ENCODE measurements around the gene DDHD1.
"Not testable (repeated sequence)": the region's sequence is repeated elsewhere in the genome, so short reads cannot be mapped to it uniquely, and the experiment has no call there.

The DDHD1 gene

GRCh38 chr14:53152887-53153701 is at the start of gene DDHD1:
DDHD1 (minus strand) TSS chr14:53153323; CDS start chr14:53153098, 225 bp downstream.
- peak within 1 kb of the TSS; percentile 76 to 85 for H3K4me3 ChIP-seq (ENCODE audit: low read length in 2 of 2)
- H3K27ac ChIP-seq (ENCODE audit: low read depth in 2 of 2, low read length in 2 of 2): peak within 1 kb of the TSS; percentile 82 to 86
- H3K27me3 ChIP-seq (ENCODE audit: control insufficient read depth in 2 of 2, insufficient read depth in 2 of 2, low read length in 2 of 2): no peaks in the 10 kb centered on the region
- peaks cover 8 to 18% of the 10 kb centered on the region in 2 donors for H3K4me1 ChIP-seq (ENCODE audit: control insufficient read depth in 2 of 2, insufficient read depth in 2 of 2, low read length in 2 of 2)
- peak within 1 kb of the TSS; percentile 75 to 82 for H3K9ac ChIP-seq (ENCODE audit: low read depth in 1 of 2, low read length in 2 of 2)
- H3K9me3 ChIP-seq (ENCODE audit: control insufficient read depth in 2 of 2, low read length in 2 of 2): no peaks in the 10 kb centered on the region
- no peaks in the 10 kb centered on the region for H3K36me3 ChIP-seq (ENCODE audit: control insufficient read depth in 2 of 2, insufficient read depth in 2 of 2, low read length in 2 of 2)

DNA sequence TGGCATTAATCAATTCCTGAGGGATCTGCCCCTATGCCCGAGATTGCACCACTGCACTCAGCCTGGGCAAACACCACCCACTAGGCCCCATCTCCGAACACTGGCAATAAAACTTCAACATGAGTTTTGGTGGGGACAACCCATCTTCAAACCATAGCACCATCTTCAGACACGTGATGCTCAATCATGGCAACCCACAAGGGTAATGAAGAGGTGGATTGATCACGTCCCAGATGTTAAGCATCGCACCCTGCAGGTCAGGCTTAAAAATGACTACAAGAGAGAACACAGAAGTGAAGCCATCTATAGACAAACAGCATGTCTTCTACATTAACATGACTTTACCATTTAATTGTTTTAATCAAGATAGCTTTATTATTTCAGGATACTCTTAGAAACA is 42.8 kb upstream of the DDHD1 start:
- no peaks in the 10 kb centered on the region for H3K36me3 ChIP-seq (ENCODE audit: control insufficient read depth in 2 of 2, insufficient read depth in 2 of 2, low read length in 2 of 2)
- no peak overlapping the region for H3K9ac ChIP-seq (ENCODE audit: low read depth in 1 of 2, low read length in 2 of 2)
- no peaks in the 10 kb centered on the region for H3K27me3 ChIP-seq (ENCODE audit: control insufficient read depth in 2 of 2, insufficient read depth in 2 of 2, low read length in 2 of 2)
- no peak overlapping the region for H3K27ac ChIP-seq (ENCODE audit: low read depth in 2 of 2, low read length in 2 of 2)
- no peaks in the 10 kb centered on the region for H3K4me1 ChIP-seq (ENCODE audit: control insufficient read depth in 2 of 2, insufficient read depth in 2 of 2, low read length in 2 of 2)
- no peak overlapping the region for H3K4me3 ChIP-seq (ENCODE audit: low read length in 2 of 2)
- H3K9me3 ChIP-seq (ENCODE audit: control insufficient read depth in 2 of 2, low read length in 2 of 2): no peaks in the 10 kb centered on the region

DNA sequence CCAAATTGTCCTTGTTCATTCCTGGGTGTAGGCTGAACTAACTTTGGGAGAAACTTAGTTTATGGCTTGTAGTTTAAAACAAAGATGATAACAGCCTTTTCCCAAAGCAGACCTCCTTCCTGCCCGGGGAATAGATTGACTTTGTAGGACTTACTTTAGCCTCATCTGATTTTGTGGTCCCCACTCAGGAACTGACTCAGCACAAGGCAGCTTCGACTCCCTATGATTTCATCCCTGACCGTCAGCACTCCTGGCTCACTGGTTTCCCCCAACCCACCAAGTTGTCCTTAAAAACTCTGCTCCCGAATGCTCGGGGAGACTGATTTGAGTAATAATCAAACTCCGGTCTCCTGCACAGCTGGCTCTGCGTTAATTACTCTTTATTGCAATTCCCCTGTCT is 40.1 kb upstream of the DDHD1 start:
- Histone ChIP-seq H3K4me3 (ENCODE audit: low read length in 2 of 2) (no peak overlapping the region), H3K9me3 (ENCODE audit: control insufficient read depth in 2 of 2, low read length in 2 of 2) (no peaks in the 10 kb centered on the region), H3K27ac (ENCODE audit: low read depth in 2 of 2, low read length in 2 of 2) (no peak overlapping the region), H3K4me1 (ENCODE audit: control insufficient read depth in 2 of 2, insufficient read depth in 2 of 2, low read length in 2 of 2) (no peaks in the 10 kb centered on the region), H3K27me3 (ENCODE audit: control insufficient read depth in 2 of 2, insufficient read depth in 2 of 2, low read length in 2 of 2) (no peaks in the 10 kb centered on the region), H3K9ac (ENCODE audit: low read depth in 1 of 2, low read length in 2 of 2) (no peak overlapping the region), H3K36me3 (ENCODE audit: control insufficient read depth in 2 of 2, insufficient read depth in 2 of 2, low read length in 2 of 2) (no peaks in the 10 kb centered on the region)

DNA sequence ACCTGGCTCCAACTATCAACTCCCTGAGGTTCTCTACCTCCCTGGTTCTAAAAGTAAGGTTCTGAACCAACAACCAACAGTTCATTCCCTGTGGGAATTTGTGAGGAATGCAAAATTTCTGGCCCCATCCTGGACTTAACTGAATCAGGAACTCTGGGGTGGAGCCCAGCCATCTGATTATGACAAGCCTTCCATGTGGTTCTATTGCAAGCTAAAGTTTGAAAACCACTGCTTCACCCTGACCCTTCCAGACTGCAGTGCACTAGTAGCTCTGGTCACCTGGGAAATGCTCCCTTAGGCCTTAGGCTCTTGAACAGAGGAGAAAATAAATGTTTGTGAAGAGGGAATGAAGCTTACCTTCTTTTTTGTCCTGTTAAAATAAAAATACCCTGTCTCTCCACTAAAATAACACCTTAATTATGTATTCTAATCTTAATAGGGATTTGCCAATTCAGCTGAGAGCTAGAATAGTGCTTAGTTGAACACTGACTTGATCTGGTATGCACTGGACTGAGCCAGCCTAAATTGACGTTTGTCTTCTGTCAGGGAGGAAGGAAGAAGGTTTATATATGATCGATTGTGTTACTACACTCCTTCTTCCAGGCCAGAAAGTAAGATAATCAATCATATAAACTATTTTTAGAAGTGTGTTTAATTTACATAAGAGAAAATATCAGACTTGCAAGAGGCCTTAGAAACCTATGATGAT is 39.1 kb upstream of the DDHD1 start:
- no peaks in the 10 kb centered on the region for H3K36me3 ChIP-seq (ENCODE audit: control insufficient read depth in 2 of 2, insufficient read depth in 2 of 2, low read length in 2 of 2)
- no peak overlapping the region for H3K27ac ChIP-seq (ENCODE audit: low read depth in 2 of 2, low read length in 2 of 2)
- no peaks in the 10 kb centered on the region for H3K27me3 ChIP-seq (ENCODE audit: control insufficient read depth in 2 of 2, insufficient read depth in 2 of 2, low read length in 2 of 2)

GRCh38 chr14:53190938-53191337 is 37.8 kb upstream of the DDHD1 start:
- Histone ChIP-seq H3K27ac (ENCODE audit: low read depth in 2 of 2, low read length in 2 of 2) (no peak overlapping the region), H3K9me3 (ENCODE audit: control insufficient read depth in 2 of 2, low read length in 2 of 2) (no peaks in the 10 kb centered on the region), H3K4me3 (ENCODE audit: low read length in 2 of 2) (no peak overlapping the region), H3K9ac (ENCODE audit: low read depth in 1 of 2, low read length in 2 of 2) (no peak overlapping the region), H3K4me1 (ENCODE audit: control insufficient read depth in 2 of 2, insufficient read depth in 2 of 2, low read length in 2 of 2) (no peaks in the 10 kb centered on the region), H3K36me3 (ENCODE audit: control insufficient read depth in 2 of 2, insufficient read depth in 2 of 2, low read length in 2 of 2) (no peaks in the 10 kb centered on the region), H3K27me3 (ENCODE audit: control insufficient read depth in 2 of 2, insufficient read depth in 2 of 2, low read length in 2 of 2) (no peaks in the 10 kb centered on the region)

More for the DNA sequence above, 39.1 kb upstream of the DDHD1 start:
- no peak overlapping the region for H3K9ac ChIP-seq (ENCODE audit: low read depth in 1 of 2, low read length in 2 of 2)
- no peaks in the 10 kb centered on the region for H3K9me3 ChIP-seq (ENCODE audit: control insufficient read depth in 2 of 2, low read length in 2 of 2)
- no peaks in the 10 kb centered on the region for H3K4me1 ChIP-seq (ENCODE audit: control insufficient read depth in 2 of 2, insufficient read depth in 2 of 2, low read length in 2 of 2)
- no peak overlapping the region for H3K4me3 ChIP-seq (ENCODE audit: low read length in 2 of 2)

- Histone ChIP-seq H3K4me3 (ENCODE audit: low read length in 2 of 2) (no peak overlapping the region), H3K9ac (ENCODE audit: low read depth in 1 of 2, low read length in 2 of 2) (no peak overlapping the region), H3K36me3 (ENCODE audit: control insufficient read depth in 2 of 2, insufficient read depth in 2 of 2, low read length in 2 of 2) (no peaks in the 10 kb centered on the region), H3K27me3 (ENCODE audit: control insufficient read depth in 2 of 2, insufficient read depth in 2 of 2, low read length in 2 of 2) (no peaks in the 10 kb centered on the region), H3K9me3 (ENCODE audit: control insufficient read depth in 2 of 2, low read length in 2 of 2) (no peaks in the 10 kb centered on the region), H3K27ac (ENCODE audit: low read depth in 2 of 2, low read length in 2 of 2) (no peak overlapping the region), H3K4me1 (ENCODE audit: control insufficient read depth in 2 of 2, insufficient read depth in 2 of 2, low read length in 2 of 2) (no peaks in the 10 kb centered on the region)
These were observed 34.9 kb upstream of the DDHD1 start for GRCh38 chr14:53187921-53188463.

DNA sequence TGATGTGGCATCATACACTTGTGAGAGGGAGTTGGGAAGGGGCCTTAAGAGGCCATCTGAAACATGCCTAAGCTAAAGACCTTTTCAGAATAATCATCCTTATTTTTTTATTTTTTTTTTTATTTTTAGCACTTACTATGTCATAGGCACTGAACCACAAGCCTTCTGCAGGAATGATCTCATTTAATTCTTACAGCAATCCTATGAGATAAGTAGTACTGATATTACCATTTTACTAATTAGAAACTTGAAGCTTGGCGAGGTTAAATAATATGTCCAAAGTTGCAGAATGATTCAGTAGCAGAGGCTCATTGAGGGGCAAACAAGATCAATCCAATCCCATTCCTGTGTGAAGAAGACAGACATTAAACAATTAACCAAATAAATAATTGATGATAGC is 33.4 kb upstream of the DDHD1 start:
- no peaks in the 10 kb centered on the region for H3K9me3 ChIP-seq (ENCODE audit: control insufficient read depth in 2 of 2, low read length in 2 of 2)
- H3K27ac ChIP-seq (ENCODE audit: low read depth in 2 of 2, low read length in 2 of 2): no peak overlapping the region
- H3K4me3 ChIP-seq (ENCODE audit: low read length in 2 of 2): no peak overlapping the region
- no peaks in the 10 kb centered on the region for H3K27me3 ChIP-seq (ENCODE audit: control insufficient read depth in 2 of 2, insufficient read depth in 2 of 2, low read length in 2 of 2)
- H3K9ac ChIP-seq (ENCODE audit: low read depth in 1 of 2, low read length in 2 of 2): no peak overlapping the region
- no peaks in the 10 kb centered on the region for H3K4me1 ChIP-seq (ENCODE audit: control insufficient read depth in 2 of 2, insufficient read depth in 2 of 2, low read length in 2 of 2)
- H3K36me3 ChIP-seq (ENCODE audit: control insufficient read depth in 2 of 2, insufficient read depth in 2 of 2, low read length in 2 of 2): no peaks in the 10 kb centered on the region

DNA sequence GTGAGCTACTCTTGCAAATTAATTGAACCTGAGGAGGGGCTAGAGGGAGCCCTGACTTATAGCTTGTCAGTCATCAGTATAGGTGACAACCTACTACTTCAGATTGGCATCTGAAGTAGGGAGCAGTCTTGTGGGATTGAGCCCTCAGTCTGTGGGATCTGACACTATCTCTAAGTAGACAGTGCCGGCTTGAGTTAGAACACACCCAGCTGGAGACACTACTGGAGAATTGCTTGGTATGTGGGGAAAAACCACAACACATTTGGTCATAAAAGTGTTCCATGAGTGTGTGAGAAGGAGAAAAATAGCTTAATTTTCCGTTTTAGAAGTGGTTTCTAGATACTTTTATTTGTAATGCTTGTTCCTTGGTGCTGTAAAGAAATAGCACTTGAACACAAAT is 30.5 kb upstream of the DDHD1 start:
- Histone ChIP-seq H3K27me3 (ENCODE audit: control insufficient read depth in 2 of 2, insufficient read depth in 2 of 2, low read length in 2 of 2) (no peaks in the 10 kb centered on the region), H3K9me3 (ENCODE audit: control insufficient read depth in 2 of 2, low read length in 2 of 2) (no peaks in the 10 kb centered on the region), H3K9ac (ENCODE audit: low read depth in 1 of 2, low read length in 2 of 2) (no peak overlapping the region), H3K4me3 (ENCODE audit: low read length in 2 of 2) (no peak overlapping the region), H3K4me1 (ENCODE audit: control insufficient read depth in 2 of 2, insufficient read depth in 2 of 2, low read length in 2 of 2) (no peaks in the 10 kb centered on the region), H3K27ac (ENCODE audit: low read depth in 2 of 2, low read length in 2 of 2) (no peak overlapping the region), H3K36me3 (ENCODE audit: control insufficient read depth in 2 of 2, insufficient read depth in 2 of 2, low read length in 2 of 2) (no peaks in the 10 kb centered on the region)

GRCh38 chr14:53183056-53183455 is 29.9 kb upstream of the DDHD1 start:
- H3K27ac ChIP-seq (ENCODE audit: low read depth in 2 of 2, low read length in 2 of 2): no peak overlapping the region
- no peaks in the 10 kb centered on the region for H3K9me3 ChIP-seq (ENCODE audit: control insufficient read depth in 2 of 2, low read length in 2 of 2)
- no peak overlapping the region for H3K4me3 ChIP-seq (ENCODE audit: low read length in 2 of 2)
- no peaks in the 10 kb centered on the region for H3K27me3 ChIP-seq (ENCODE audit: control insufficient read depth in 2 of 2, insufficient read depth in 2 of 2, low read length in 2 of 2)
- H3K36me3 ChIP-seq (ENCODE audit: control insufficient read depth in 2 of 2, insufficient read depth in 2 of 2, low read length in 2 of 2): no peaks in the 10 kb centered on the region
- no peak overlapping the region for H3K9ac ChIP-seq (ENCODE audit: low read depth in 1 of 2, low read length in 2 of 2)
- no peaks in the 10 kb centered on the region for H3K4me1 ChIP-seq (ENCODE audit: control insufficient read depth in 2 of 2, insufficient read depth in 2 of 2, low read length in 2 of 2)

DNA sequence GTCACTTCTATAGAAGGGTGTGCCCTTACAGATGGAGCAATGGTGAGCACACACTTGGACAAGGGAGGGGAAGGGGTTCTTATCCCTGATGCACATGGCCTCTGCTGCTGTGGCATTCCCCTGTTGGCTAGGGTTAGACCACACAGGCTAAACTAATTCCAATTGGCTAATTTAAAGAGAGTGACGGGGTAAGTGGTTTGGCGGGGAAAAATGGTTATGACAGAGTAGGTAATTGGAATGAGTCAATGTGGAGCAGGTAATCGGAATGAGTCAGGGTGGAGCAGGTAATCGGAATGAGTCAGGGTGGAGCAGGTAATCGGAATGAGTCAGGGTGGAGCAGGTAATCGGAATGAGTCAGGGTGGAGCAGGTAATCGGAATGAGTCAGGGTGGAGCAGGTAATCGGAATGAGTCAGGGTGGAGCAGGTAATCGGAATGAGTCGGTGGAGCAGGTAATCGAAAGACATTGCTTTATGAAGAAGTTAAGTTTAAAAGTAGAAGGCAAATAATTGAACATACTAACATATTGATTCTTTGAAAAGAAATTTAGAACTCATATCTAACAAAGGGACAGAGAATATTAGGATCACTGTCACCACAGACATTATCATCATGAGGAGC is 28.4 kb upstream of the DDHD1 start:
- H3K36me3 ChIP-seq (ENCODE audit: control insufficient read depth in 2 of 2, insufficient read depth in 2 of 2, low read length in 2 of 2); H3K9ac ChIP-seq (ENCODE audit: low read depth in 1 of 2, low read length in 2 of 2); H3K27ac ChIP-seq (ENCODE audit: low read depth in 2 of 2, low read length in 2 of 2); H3K4me3 ChIP-seq (ENCODE audit: low read length in 2 of 2); H3K9me3 ChIP-seq (ENCODE audit: control insufficient read depth in 2 of 2, low read length in 2 of 2); H3K4me1 ChIP-seq (ENCODE audit: control insufficient read depth in 2 of 2, insufficient read depth in 2 of 2, low read length in 2 of 2); H3K27me3 ChIP-seq (ENCODE audit: control insufficient read depth in 2 of 2, insufficient read depth in 2 of 2, low read length in 2 of 2): not testable (repeated sequence)

Measured in mucosa of rectum (tissue), 2 donors.